GM18858 (cell line): ENCODE results near the gene SH3PXD2A.
"Not testable (repeated sequence)": the region's sequence is repeated elsewhere in the genome, so short reads cannot be mapped to it uniquely, and the experiment has no call there.

Experiments
- ATAC-seq: cut with Tn5 transposase; IDR thresholded peaks from one replicate; pipeline ENCODE4 v1.9.1; 2021; ENCODE audit not compliant: unreplicated experiment

The SH3PXD2A gene

DNA sequence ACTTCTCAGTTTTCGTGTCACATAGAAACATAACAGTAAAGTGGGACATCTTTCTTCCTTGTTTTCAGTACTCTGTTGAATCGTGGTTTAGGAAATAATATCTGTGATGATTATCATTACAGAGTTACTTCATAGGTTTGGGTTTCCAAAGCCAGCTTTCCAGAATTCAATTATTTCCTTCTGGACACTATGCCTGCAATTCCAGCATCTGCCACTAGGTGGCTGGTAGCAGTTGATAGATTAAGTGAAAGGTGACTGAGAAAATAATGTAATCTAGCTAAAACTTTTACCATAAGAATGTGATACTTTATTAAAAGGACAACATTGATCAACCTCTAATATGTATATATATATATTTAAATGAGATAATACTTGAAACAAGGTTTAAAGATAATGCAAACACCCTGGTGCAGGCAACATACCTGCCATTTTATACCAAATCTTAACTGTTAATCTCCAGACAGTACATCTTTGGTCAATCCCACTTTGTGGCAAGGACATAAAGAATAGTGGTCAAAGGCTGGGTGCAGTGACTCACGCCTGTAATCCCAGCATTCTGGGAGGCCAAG, 102.6 kb downstream of the SH3PXD2A start:
- ATAC-seq = no peak

DNA sequence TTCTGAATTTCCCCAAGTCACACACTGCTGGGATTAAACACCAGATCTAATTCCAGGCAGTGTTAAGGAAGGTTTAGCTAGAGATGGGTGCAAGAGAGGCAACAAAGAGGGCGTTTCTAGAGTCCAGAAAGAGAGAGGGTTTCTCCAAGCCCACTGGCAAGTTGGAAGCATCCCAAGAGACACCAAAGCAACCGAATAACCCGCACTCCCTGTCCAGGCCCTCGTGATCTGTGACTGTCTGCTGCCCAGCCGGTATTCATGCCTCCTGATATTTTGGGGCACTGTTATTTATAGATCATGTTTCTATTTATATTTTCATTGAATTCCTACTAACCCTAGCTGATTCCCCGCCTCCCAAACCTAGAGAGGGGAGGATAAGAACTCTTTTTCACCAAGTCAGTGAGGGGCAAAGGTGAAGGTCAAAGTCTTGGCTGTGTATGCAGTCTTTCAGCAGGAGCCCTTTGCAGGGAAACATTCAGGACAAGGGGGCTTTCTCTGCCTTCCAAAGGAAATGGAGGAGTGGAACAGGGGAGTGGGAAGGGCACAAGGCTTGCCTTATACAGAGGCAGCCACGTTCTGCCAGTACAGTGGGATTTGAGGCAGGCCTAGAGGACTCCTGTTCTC, 103.6 kb downstream of the SH3PXD2A start:
- ATAC-seq = no peak

DNA sequence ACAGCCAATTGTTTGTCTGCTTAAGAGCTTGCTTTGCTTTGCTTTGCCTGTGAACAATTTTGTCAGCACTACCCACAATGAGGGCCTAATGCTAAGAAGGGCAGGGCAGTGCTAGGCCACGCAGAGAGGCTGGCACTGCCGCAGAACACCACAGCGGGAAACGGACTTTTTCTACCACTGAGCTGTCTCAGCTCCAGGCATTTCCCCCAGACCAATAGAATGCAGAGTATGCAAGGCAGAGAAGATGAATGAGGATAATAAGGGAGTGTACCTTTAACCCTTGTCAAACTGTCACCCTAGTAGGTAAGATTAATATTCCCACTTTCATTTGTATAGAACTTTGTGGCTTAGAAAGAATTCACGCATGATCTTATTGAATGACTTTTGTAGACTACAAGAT, 104.5 kb downstream of the SH3PXD2A start:
- no peak for ATAC-seq

DNA sequence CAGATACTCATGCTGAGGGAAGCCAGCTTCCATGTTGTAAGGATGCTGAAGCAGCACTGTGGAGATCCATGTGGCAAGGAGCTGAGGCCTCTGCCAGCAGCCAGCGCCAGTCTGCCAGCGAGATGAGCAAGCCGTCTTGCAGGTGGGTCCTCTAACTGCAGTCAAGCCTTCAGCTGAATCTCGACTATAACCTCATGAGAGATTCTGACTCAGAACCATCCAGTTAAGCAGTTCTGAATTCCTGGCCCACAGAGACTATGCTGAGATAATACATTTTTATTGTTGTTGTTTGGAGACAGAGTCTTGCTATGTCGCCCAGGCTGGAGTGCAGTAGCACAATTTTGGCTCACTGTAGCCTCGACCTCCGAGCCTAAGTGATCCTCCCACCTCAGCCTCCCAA, 105.6 kb downstream of the SH3PXD2A start:
- ATAC-seq = no peak

DNA sequence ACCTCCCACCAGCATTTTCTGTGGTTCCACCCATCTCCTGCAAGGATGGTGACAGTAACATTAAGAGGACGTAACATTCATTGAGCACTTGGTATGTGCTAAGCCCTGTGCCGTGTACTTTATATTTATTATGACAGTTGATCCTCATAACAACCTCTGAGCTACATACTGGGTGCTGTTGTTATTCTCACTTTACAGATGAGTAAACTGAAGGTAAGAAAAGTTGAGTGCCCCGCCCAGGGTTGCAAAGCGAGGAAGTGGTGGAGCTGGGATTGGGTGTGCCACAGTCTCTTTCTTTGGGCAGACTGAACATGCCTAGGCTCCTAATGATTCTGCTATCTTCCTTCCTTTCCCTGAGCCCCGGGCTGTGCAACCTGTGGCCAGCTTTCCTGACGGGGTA, 107.4 kb downstream of the SH3PXD2A start:
- no peak for ATAC-seq

DNA sequence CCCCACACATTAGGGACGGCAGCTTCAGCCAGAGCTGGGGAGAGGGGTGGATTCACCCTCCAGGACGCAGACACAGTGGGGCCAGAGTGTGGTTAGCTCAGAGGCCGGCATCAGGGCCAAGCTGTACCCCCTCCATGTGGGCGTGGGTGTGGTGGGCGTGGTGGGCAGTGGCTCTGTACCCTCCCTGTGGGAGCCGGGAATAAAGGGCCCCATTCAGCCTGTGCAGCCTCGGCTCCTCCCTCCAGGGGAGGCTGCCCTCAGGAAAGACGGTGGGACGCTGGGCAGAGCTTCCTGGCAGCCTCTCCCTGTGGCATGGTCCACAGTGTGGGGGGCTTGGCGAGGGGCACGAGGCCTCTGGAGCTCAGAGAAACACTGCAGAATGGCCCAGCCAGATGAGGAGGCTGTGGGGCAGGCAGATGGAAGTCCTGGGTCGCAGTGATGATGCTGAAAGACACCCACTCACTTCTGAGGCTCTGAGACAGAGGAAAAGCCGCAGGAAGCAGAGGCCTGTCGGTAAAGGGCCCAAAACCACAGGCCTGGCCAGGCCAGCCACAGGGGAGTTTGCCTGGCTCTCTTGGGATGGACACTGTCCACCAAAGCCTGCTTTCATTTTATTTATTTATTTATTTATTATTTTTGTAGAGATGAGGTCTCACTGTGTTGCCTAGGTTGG, 108.0 kb downstream of the SH3PXD2A start:
- ATAC-seq = no peak

DNA sequence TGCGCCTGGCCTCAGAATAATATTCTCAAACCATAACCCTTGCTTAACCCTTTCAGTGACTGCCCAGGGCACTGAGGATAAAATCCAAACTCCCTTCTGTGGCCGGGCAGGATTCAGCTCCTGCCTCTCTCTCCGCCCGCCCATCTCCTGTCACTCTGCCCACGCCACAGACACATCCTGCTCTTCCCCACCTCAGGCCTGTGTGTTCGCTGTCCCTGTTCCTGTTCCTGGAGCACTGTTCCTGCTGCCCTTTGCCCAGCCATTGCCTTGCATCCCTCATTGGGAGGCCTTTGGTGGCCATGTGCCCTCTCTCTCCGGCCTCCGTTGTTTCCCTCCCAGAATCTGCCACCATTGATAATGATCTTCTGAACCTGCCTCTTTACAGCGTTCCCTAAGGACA, 108.8 kb downstream of the SH3PXD2A start:
- ATAC-seq = no peak

DNA sequence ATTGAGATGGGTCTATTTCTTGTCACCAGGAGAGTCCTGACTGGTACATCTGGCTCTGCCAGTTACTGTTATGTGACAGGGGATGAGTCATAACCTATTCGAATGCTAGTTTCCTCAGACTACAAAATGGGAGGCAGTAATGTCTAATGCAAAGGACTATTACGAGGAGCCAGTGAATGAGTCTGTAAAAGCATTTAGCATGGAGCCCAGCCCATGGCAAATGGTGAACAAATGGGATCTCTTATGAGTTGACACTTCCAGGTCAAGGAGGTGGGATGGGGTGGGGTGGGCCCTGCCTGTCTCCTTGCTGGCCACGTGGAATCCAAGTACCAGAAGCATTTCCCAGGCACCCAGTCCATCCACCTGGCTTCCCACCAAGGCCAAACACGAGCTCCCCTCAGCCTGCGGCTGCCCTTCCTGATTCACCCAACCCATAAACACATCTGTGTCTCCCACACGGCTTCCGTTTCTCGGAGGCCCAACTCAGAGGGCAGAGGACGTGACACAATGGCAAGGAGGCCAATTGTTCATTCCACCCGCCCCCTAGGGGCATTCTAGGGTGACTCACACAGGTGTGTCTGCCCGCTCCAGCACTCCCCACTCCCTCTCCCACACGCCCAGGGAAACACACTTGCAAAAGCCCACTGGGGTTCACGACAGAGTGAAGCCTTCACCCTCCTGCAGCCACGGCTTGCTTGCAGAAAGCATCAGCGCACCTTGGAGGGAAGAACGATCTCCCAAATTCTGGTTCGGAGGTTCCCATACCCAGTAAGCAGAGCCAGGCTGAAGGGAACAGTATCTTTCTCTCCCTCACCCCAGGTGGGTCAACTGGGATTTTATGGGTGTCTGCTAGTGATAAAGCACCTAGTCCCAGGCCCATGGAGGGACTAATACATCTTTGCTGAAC, 109.8 kb downstream of the SH3PXD2A start:
- ATAC-seq = no peak

DNA sequence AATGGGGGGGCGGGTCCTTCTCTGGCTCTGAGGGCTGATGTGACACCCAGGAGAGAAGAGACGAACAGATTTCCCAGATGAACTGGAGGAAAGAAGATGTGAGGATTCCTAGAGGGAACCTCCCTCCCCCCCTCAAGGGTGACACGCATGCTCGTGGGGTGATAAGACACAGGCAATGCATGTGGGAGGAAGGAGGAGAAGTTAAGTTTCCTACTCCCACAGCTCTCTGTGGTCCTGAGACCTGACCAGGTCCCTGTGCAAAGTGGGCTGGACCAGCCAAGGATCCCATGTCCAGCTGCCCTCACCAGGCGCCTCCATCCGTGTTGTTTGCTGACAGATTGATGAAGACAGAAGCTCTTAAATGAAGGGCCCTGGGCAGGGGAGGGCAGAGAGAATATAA, 112.6 kb downstream of the SH3PXD2A start:
- ATAC-seq = no peak

DNA sequence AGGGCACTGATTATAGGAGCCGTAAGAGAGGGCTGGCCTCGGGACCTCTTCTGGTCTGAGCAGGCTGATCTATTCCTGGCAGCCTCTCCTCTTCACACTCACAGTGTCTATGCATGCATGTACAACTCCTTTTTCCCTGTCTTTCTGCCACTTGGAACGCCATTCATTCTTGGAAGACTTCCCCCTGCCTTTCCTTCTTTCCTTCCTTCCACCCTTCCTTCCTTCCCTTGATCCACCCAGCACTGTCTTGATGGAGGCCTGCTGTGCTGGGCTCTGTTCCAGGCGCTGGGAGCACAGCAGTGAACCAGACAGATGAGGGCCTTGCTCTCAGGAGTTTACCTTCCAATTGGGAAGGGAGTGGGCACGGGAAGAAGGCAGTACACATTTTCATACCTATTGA, 114.8 kb downstream of the SH3PXD2A start:
- no peak for ATAC-seq

DNA sequence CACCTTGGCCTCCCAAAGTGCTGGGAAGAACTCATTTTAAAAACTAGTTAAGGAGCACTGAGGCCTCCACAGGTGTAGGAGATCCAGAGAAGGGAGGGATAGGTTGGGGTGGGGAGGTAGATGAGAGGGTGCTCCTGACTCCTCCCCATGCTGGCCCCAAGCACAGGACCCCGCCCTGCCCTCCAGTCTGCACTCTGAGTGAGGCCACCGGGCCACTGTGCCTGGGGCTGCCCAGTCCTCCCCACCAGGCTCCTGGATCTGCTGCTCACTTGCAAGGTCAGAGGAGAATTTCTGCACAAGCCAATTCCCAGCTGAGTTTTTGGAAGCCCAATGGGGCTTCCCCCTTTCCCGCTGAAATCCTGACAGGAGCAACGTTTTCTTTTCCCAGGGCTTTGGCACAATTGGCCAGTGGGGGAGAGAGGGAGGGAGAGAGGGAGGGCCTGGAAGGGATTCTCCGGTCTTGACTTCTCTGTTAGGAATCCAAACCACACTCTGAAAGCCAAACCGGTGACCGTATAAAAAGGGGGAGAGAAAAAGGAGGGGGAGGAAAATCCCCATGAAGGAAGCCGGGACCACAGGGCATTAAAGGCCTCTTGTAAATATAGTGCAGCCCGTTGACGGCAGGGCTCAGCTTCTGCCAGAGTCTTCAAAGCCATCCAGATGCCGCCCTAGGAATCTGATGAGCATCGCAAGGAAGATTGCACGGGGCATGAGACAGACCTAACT, 116.2 kb downstream of the SH3PXD2A start:
- ATAC-seq = no peak

DNA sequence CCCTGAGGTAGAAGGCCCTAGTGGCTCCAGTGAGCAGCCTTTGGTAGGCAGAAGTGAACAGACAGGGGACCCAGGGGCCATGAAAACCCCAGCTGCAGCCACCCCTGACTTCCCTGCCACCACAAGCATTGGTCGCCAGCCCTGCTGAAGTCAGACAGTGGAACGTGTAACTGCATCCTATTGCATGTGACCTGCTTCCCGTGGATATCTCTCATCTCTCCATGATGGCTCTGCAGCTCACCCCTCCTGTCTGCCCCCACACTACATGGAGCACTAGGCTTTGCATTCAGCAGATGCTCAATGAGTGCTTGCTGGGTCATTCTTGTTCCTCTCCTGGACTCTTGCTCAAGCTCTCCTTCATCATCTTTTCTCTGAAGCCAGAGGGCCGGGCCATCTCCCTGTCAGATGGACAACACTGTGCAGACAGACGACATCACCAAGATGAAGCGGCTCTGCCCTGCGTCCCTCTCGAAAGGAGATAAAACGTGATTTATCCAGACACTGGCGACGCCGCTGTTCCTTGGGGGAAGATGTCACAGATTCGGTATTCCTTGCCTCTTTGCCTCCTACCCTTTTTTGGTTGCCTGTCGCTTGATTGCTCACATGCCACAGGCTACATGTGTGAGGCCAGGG, 117.5 kb downstream of the SH3PXD2A start:
- no peak for ATAC-seq

DNA sequence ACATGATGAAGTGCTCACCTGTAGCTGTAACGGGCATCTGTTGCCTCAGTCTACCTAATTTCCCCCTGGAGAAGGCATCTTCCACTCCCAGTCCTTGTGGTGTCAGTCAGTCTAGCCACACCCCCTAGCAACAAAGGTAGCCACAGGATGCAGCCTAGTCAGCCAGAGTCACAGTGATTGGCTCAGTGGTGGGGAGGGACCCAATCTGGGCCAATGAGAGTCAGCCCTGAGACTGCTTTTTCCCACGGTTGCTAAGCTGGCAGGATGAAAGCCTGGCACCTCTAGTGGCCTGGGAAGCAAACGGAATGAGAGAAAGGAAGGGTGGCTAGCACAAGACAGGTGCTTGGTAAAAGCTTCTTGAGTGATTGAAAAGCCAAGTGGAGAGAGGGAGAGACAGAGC, 118.6 kb downstream of the SH3PXD2A start:
- no peak for ATAC-seq

DNA sequence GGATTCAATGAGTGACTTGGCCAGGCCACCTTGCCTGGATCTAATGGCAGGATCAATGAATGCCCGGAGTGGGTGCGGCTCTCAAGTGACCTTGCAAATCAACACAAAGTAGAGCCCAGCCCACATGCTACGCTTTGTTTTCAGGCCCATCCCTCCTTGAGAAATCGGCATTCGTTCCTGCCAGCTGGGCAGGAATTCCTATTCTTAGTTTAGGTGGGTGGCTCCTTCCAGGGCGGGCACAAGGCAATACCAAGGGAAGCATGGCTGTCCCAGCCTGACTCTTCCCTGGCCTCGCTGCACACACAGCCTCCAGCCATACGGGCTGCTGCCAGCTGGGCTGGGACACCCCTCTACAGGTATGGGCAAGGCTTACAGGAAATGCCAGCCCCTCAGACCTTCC, 119.3 kb downstream of the SH3PXD2A start:
- no peak for ATAC-seq

DNA sequence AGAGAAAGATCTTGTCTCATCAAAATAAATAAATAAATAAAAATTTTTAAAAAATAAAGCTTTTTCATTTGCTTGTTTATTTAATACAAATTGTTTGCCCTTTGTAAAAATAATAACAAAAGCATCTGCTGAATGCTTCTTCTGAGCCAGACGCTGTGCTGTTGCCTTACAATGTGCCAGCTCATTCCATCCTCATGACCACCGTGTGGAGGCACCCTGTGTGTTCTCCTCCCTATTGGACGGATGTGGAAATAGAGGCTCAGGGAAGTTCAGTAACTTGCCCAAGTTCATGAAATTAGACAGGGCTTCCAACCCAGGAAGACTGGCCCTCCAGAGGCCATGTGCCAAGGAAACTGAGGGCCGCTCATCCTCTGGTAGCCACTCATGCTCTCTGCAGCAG, 120.6 kb downstream of the SH3PXD2A start:
- no peak for ATAC-seq

DNA sequence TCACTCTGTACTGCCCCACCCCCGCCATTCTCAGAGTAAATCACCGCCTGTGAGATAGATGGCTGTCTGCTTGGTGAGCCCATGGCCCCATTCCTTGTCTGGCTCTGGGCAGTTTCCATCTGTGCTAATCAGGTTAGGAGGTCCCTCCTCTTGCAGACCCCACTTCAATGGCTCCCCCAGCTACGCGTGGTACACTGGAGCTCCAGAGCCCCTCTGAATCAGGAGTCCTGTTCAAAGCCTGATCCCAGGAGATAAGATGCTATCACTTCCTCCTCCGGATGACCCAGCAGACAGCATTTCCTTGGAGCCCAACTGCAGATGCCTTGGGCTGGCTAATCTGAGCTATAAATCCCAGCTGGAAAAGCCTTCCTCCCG, 122.3 kb downstream of the SH3PXD2A start:
- ATAC-seq = no peak

DNA sequence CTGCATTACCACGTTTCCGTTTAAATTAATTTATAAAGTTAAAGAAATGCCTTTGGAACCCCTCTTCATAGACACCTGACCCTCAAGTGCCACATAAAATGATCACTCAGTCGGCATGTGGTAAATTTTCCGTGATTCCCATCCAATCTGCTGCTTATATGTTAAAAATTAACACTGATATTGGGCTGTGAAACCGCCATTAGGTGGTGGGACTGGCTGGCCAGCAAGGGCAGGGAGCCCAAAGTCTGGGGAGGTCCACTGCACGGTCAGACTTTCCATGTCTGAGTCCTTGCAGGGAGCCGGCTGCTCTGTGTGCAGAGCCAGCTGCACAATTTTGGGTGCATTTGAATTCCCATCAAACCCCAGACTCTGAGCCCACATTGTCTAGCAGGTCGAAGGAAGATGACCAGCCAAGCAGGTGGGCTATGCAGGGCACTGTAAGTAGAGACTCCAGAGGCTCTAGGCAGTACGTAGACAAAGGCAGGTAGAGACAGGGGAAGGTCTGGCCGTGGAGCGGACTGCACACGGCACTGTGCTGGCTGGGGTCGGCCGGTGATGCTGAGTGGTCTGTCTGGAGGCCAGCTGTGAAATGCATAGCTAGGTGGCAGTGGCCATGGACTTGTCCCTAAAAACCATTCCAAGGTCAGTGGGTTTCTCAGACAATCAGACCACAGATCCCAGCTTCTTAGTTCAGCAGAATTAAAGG, 122.9 kb downstream of the SH3PXD2A start:
- ATAC-seq = no peak

DNA sequence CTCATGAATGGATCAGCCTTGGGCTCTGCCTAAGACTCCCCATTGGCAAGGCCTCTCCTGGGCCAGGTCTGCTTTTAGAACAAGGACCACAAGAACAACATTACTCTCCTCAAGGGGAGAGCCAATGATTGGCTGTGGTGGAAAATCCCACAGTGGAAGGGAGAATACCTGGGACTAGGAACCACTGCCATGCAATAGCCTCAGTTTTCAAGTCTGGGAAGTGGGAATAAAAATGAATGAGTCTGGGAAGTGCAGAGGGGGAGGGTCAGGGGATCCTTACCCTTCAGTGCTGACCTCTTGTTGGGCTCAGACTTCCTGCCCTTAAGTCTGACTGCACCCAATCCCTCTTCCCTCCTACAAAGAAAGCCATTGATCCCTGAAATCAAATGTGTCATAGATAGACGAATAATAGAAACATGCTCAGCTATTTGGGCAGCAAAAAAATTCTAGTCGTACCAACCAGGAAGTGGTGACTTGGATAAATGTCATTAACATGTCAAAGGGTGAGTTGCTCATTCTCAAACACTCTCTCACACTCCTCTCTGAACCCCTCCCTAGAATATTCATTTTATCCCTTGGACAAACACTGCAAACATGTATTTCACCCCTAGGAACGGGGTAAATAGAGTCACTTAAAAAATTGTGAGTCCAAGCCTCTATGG, 123.6 kb downstream of the SH3PXD2A start:
- no peak for ATAC-seq

DNA sequence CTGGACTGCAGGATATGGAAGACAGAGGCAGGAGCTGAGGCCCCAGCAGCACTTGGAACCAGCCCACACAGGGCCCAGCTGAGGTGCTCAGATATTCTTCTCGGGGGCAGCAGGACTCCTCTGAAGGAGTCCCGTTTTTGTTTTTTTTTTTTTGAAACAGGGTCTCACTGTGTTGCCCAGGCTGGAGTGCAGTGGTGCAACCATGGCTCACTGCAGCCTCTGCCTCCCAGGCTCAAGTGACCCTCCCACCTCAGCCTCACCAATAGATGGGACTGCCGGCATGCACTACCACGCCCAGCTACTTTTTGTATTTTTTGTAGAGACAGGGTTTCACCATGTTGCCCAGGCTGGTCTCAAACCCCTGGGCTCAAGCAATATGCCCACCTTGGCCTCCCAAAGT, 124.3 kb downstream of the SH3PXD2A start:
- ATAC-seq = not testable (repeated sequence)
